Cardiac fibroblast (primary cell): ENCODE results near the gene ENOSF1.
"Not testable (repeated sequence)": the region's sequence is repeated elsewhere in the genome, so short reads cannot be mapped to it uniquely, and the experiment has no call there.

ENCODE experiments used
- DNase-seq, 2 donors: peaks; one replicate each; pipeline versions ENCODE4 v3.0.0 to v3.0.0-alpha.2; 2010; ENCODE audit warnings: low read depth in 2 of 2
- H3K4me3 ChIP-seq, 2 donors: replicated peaks in 1 of 2; 1 replicate in 1 of 2; 2 replicates in 1 of 2; pipeline ENCODE4 v1.5.1; 2011; ENCODE audit warnings: low read depth in 2 of 2, low read length in 2 of 2, mild to moderate bottlenecking in 2 of 2, moderate library complexity in 1 of 2
- CTCF ChIP-seq: IDR thresholded peaks from one replicate; pipeline ENCODE4 v1.5.1; 2011; ENCODE audit warnings: low read depth, mild to moderate bottlenecking, low read length, inconsistent platforms

Gene ENOSF1

GRCh38 chr18:732371-732770 is 19.9 kb upstream of the ENOSF1 start:
- no peak overlapping the region for H3K4me3 ChIP-seq
- no peak for DNase-seq
- no peak for TF ChIP-seq CTCF

GRCh38 chr18:731185-731584 is 18.8 kb upstream of the ENOSF1 start:
- no peak for DNase-seq
- H3K4me3 ChIP-seq, result no peak overlapping the region
- TF ChIP-seq CTCF, result no peak

- no peak overlapping the region for H3K4me3 ChIP-seq
- no peak for TF ChIP-seq CTCF
- DNase-seq, result no peak
Measured at GRCh38 chr18:730692-731091, 18.3 kb upstream of the ENOSF1 start.

- peak in 1 of 2 donors; percentile 20 for DNase-seq
- H3K4me3 ChIP-seq, result not testable (repeated sequence)
- TF ChIP-seq CTCF, result peak; percentile 12
Measured at GRCh38 chr18:730120-730519, 17.7 kb upstream of the ENOSF1 start.

- TF ChIP-seq CTCF, result no peak
- H3K4me3 ChIP-seq, result no peak overlapping the region
- DNase-seq, result no peak
Measured at GRCh38 chr18:725646-726045, 13.2 kb upstream of the ENOSF1 start.

- no peak for TF ChIP-seq CTCF
- H3K4me3 ChIP-seq, result no peak overlapping the region
Measured at GRCh38 chr18:723541-724080, 11.2 kb upstream of the ENOSF1 start.

GRCh38 chr18:717003-717402 is 4.6 kb upstream of the ENOSF1 start:
- no peak for TF ChIP-seq CTCF
- DNase-seq, result no peak
- no peak overlapping the region for H3K4me3 ChIP-seq

More at GRCh38 chr18:723541-724080, 11.2 kb upstream of the ENOSF1 start:
- no peak for DNase-seq
